Measurements from ENCODE around the gene NACC1. TPM values are rescaled to one million over a fixed set of nuclear protein-coding genes. Genes with fewer than 3 reads are reported as not detected.

The NACC1 gene
- total and polyA plus RNA-seq, 5 donors = 27.6 to 44.2 (median 40.2) TPM

DNA sequence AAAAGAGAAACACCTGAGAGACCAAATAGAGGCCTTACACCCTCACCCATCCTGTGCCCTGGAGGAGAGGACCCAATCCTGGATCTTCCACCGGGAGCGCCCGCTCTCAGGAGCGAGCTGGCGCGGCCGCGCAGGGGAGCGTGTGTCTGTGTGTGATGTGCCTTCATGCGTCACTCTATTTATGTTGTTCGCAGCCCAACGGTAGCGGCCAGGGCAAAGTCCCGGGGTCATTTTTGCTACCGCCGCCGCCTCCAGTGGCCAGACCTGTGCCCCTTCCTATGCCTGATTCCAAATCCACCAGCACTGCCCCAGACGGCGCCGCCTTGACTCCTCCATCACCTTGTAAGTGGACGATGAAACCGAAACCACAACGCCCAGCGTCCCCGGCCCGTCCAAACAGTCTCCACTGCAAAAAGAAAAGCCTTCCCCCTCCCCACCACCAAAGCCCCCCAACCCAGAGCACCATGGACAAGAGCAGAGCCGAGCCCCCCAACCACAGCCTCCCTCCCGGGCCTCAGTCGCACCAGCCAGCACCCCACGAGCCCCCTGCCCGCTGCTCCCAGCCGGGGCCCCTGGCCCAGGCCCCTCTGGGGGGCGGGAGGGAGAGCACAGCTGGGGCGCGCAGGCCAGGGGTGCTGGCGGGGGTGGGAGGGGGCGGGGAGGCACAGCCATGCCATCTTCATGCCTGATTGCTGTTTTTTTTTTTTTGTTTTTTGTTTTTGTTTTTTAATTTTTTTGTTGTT, 30.1 kb upstream of the NACC1 start:
- Histone ChIP-seq H3K9me3 (ENCODE audit: control insufficient read depth, low read length) (no peaks in the 10 kb centered on the region), H3K27ac (ENCODE audit: low read length) (no peak overlapping the region), H3K4me3 (ENCODE audit: low read length) (no peak overlapping the region), H3K4me1 (ENCODE audit: control insufficient read depth, insufficient read depth, low read length) (peaks cover 8% of the 10 kb centered on the region), H3K27me3 (ENCODE audit: control insufficient read depth, insufficient read depth) (no peaks in the 10 kb centered on the region)
- DNase-seq (peak in 2 of 3 donors; percentile 45 to 52), ATAC-seq (no peak)
- 86% methylated on average over 37 of the region's 37 CpGs for WGBS
- intact Hi-C loops (cut with DNase I) = no loop called here

DNA sequence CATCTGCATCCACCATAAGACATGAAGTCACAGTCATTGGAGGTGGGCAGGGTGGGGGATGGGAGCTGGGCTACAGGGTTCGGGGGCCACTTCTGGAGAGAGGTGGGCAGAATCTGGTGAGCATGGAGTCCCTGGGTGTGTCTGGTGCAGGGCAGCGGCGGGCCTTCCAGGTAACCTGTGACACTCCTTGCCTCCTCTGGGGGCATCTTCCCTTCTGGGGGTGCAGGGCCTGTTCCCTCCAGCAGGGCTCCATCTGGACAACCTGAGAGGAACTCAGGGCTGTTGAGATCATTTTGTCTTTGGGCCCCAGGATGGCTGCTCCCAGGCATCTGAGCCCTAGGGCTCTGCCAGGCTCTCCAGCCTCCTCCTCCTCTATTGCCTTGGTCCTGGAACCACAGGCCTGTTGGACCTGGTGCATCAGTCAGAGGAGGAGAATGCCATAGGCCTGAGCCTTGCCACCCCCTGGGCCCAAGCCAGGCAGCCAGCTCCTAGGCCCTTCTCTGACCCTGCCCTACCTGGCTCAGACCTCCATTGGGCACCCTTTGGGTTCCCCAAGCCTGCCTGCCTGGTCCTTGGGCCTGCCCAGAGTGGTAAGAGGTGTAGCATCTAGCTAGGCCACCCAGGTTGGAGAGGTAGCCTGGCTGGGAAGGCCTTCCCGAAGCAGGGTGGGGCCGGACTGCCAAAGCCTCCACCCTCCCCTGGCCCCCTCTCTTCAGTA, 28.8 kb upstream of the NACC1 start:
- no peak overlapping the region for H3K4me3 ChIP-seq (ENCODE audit: low read length)
- DNase-seq = peak in 2 of 3 donors; percentile 14 to 47
- 90% methylated on average over 5 of the region's 5 CpGs for WGBS
- H3K4me1 ChIP-seq (ENCODE audit: control insufficient read depth, insufficient read depth, low read length) = peaks cover 8% of the 10 kb centered on the region
- intact Hi-C loops (cut with DNase I) = no loop called here
- peak overlapping the region; percentile 14 for H3K27ac ChIP-seq (ENCODE audit: low read length)
- no peaks in the 10 kb centered on the region for H3K27me3 ChIP-seq (ENCODE audit: control insufficient read depth, insufficient read depth)
- no peaks in the 10 kb centered on the region for H3K9me3 ChIP-seq (ENCODE audit: control insufficient read depth, low read length)
- no peak for ATAC-seq

DNA sequence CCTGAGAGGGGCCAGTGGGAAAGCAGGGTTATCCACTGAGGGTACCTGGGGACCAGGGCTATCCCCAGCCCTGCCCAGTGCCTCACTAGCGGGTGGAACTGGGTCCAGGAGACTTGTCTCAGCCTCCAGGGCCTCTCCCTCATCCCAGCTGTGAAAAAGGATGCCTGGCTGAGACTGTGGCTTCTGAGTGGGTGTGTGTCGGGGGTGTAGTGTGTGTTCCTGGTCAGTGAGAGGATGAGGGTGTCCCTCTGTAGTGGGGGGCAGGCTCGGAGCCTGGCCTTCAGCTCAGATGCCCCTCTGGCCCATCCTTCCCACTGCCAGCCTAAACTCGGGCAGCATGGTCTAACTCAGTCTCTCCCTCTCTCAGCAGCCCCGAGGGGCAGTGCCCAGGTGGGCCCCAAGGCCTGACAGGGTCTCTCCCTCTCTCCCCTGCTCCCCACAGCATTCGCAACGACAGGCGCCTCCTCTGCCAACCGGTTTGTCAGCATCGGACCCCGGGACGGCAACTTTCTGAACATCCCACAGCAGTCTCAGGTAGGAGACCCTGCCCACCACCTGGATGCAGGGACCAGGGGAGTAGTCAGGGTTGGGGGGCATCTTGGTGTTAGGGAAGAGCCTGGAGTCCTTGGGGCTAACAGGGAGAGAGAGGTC, 28.1 kb upstream of the NACC1 start:
- WGBS = 74% methylated on average over 12 of the region's 12 CpGs
- peak in 2 of 3 donors; percentile 13 to 54 for DNase-seq
- Histone ChIP-seq H3K27ac (ENCODE audit: low read length) (peak overlapping the region; percentile 70), H3K4me3 (ENCODE audit: low read length) (no peak overlapping the region), H3K9me3 (ENCODE audit: control insufficient read depth, low read length) (no peaks in the 10 kb centered on the region), H3K4me1 (ENCODE audit: control insufficient read depth, insufficient read depth, low read length) (peaks cover 8% of the 10 kb centered on the region), H3K27me3 (ENCODE audit: control insufficient read depth, insufficient read depth) (no peaks in the 10 kb centered on the region)
- no peak for ATAC-seq
- intact Hi-C loops (cut with DNase I) = loop anchor here in 2 of 4 donors (5.0 to 10.0 kb wide), 2 partner anchors 103 to 105 kb away; no protein-coding TSS in a partner anchor

DNA sequence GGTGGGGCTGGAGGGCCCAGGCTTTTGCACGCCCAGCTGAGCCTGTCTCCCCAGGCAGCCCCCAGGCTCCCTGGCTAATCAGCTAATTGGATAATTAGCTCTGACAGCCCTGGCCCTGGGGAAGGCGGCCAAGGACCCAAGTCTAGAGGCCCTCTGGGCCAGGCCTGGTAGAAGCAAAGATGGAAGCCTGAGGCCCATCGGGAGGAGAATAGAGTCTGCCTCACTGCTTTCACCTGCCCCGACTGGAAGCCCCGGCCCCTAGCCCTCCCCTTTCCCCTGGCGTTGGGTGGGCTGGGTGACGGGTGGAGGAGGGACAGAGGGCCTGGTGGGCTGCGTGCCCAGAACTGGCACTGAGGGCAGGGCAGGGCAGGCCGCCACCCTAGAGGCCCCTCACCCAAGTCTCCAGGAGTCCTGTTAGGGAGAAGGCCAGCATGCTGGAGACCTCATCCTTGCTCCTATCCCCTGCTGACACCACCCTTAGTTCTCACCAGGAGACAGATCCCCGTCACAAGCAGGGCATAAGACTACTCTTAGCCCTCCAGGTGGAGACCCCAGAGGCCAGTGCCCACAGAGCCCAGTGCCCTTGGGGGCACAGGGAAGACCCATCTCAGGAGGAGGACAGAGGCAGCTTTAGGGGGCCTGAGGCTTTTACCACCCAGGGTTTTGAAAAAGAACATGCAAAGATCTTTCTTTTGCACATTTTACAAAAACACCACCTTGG, 27.4 kb upstream of the NACC1 start:
- 69% methylated on average over 10 of the region's 10 CpGs for WGBS
- peak overlapping the region; percentile 70 for H3K27ac ChIP-seq (ENCODE audit: low read length)
- no peaks in the 10 kb centered on the region for H3K9me3 ChIP-seq (ENCODE audit: control insufficient read depth, low read length)
- ATAC-seq (no peak), DNase-seq (peak; percentile 18 to 74 (median 64))
- no peak overlapping the region for H3K4me3 ChIP-seq (ENCODE audit: low read length)
- intact Hi-C loops (cut with DNase I) = loop anchor here in 2 of 4 donors (5.0 to 10.0 kb wide), 2 partner anchors 103 to 106 kb away; no protein-coding TSS in a partner anchor
- peaks cover 3% of the 10 kb centered on the region for H3K4me1 ChIP-seq (ENCODE audit: control insufficient read depth, insufficient read depth, low read length)
- no peaks in the 10 kb centered on the region for H3K27me3 ChIP-seq (ENCODE audit: control insufficient read depth, insufficient read depth)

DNA sequence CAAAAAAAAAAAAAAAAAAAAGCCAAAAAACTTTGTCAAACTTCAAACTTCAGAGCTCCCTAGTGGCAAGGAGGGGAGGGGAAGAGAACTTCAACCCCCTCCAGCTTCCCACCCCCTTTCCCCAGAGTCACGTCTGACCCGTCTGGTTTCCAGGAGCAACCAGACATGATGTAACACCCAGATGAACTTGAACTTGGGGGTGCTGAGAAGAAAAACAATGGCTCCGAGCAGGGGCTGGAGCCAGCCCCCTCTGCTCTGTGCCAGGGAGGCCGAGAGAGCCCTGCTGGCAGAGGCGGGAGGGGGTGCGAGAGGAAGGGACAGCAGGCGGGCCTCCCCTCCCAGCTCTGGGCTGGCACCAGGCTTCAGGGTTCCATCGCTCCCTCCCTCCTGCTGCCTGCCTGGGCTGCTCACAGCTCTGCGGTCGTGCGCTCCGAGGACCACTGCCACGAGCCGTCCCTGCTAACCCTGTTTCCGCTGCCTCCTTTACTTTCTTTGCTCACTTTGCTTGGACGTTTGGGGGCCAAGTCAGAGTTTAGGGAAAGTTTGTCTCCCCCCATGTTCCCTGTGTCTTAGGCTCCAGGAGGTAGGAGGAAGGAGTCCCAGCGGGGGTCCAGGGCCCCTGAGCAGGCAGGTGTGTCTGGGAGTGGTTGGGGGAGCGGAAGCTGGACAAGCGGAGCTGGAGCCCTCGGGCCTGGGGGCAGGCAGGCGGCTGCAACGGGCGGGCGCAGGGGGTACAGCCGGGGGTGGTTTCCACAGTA, 26.5 kb upstream of the NACC1 start:
- WGBS = 43% methylated on average over 25 of the region's 25 CpGs
- DNase-seq (peak; percentile 79 to 93 (median 93)), ATAC-seq (peak; percentile 56 to 70)
- H3K4me1 ChIP-seq (ENCODE audit: control insufficient read depth, insufficient read depth, low read length) = no peaks in the 10 kb centered on the region
- intact Hi-C loops (cut with DNase I) = loop anchor here (2.0 to 10.0 kb wide), 4 partner anchors 104 to 113 kb away; no protein-coding TSS in a partner anchor
- H3K4me3 ChIP-seq (ENCODE audit: low read length) = no peak overlapping the region
- peak overlapping the region; percentile 85 for H3K27ac ChIP-seq (ENCODE audit: low read length)
- no peaks in the 10 kb centered on the region for H3K27me3 ChIP-seq (ENCODE audit: control insufficient read depth, insufficient read depth)
- no peaks in the 10 kb centered on the region for H3K9me3 ChIP-seq (ENCODE audit: control insufficient read depth, low read length)

DNA sequence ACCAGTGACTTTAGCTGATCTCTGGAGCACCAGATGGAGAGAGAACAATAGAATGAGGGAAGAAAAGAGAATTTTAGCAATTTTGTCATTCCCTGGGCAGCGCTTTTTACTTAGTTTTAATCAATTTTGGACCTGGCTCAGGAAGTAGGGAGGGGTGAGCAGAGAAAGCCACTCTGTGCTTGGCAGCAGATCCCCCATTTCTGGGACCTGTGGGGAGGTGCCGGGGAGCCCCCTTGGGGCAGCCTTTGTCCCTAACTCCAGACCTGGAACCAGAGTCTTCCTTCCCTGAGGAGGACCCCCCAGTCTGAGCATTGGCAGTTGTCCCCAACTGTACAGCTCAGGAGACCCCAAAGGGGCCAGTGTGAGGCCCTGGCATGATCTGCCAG, 25.9 kb upstream of the NACC1 start:
- no peak for ATAC-seq
- Histone ChIP-seq H3K4me3 (ENCODE audit: low read length) (no peak overlapping the region), H3K27ac (ENCODE audit: low read length) (peak overlapping the region; percentile 85), H3K27me3 (ENCODE audit: control insufficient read depth, insufficient read depth) (no peaks in the 10 kb centered on the region), H3K9me3 (ENCODE audit: control insufficient read depth, low read length) (no peaks in the 10 kb centered on the region), H3K4me1 (ENCODE audit: control insufficient read depth, insufficient read depth, low read length) (no peaks in the 10 kb centered on the region)
- intact Hi-C loops (cut with DNase I) = loop anchor here (2.0 to 10.0 kb wide), 4 partner anchors 105 to 113 kb away; no protein-coding TSS in a partner anchor
- WGBS = 49% methylated on average over 2 of the region's 2 CpGs
- peak; percentile 27 to 74 (median 72) for DNase-seq

DNA sequence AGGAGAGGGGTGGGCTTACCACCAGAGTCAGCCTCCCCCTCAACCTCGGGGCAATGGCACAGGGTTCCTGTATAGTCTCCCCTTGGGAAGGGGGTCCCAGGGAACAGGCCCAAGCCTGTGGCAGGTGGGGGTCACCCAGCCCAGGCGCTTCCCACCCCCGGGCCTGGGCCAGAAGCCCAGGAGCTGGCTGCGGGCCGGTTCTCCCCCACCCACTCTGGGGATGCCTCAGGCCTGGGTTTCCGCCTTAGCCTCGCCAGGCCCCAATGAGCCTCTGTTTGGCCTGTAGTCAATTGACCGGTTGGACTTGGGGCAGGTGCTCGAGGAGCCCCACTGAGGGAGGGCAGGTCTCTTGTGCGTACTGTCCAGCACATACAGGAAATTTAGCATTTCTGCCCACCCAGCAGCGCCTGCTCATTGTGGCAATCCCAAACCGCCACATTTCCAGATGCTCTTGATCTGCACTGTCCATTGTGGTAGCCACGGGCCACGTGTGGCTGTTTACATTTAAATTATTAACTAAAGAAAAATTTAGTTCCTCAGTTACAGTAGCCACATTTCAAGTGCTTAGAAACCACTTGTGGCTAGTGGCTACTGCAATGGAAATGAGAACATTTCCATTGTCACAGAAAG, 25.3 kb upstream of the NACC1 start:
- H3K4me3 ChIP-seq (ENCODE audit: low read length) = no peak overlapping the region
- H3K27ac ChIP-seq (ENCODE audit: low read length) = peak overlapping the region; percentile 61
- DNase-seq (peak; percentile 33 to 79 (median 76)), ATAC-seq (no peak)
- no peaks in the 10 kb centered on the region for H3K27me3 ChIP-seq (ENCODE audit: control insufficient read depth, insufficient read depth)
- 51% methylated on average over 14 of the region's 14 CpGs for WGBS
- intact Hi-C loops (cut with DNase I) = loop anchor here (2.0 to 10.0 kb wide), 4 partner anchors 105 to 114 kb away; no protein-coding TSS in a partner anchor
- no peaks in the 10 kb centered on the region for H3K4me1 ChIP-seq (ENCODE audit: control insufficient read depth, insufficient read depth, low read length)
- H3K9me3 ChIP-seq (ENCODE audit: control insufficient read depth, low read length) = no peaks in the 10 kb centered on the region

DNA sequence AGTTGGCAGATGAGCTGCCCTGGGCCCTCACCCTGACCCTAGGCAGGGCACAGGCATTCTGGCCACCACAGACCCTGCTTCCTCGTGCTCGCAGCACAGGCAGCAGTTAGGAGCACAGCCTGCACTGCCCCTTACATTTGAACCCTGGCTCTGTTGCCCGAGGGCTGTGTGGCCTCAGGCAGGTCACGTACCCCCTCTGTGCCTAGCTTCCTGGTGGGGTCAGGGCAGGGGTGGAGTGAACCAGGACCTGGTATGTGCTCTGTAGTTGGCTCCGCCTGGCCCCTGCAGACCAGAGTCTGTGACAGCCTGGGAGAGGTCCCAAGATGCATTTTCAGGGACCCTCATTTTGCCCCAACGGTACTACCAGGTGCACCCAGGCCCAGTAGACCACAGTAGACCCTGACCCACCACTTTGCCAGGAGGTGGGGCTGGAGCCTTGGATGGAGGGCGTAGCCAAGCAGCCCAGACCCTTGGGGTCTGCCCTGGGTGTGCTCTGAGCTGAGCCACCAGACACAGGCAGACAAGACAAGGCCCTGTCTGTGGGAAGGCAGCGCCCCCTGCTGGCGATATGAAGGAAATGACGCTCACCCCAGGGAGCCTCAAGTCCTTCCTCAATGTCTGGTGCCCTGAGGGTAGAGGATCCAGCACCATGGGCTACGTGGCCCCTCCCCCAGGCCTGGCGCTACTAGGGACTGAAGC, 24.5 kb upstream of the NACC1 start:
- Histone ChIP-seq H3K27ac (ENCODE audit: low read length) (peak overlapping the region; percentile 59), H3K4me1 (ENCODE audit: control insufficient read depth, insufficient read depth, low read length) (no peaks in the 10 kb centered on the region), H3K27me3 (ENCODE audit: control insufficient read depth, insufficient read depth) (no peaks in the 10 kb centered on the region), H3K9me3 (ENCODE audit: control insufficient read depth, low read length) (no peaks in the 10 kb centered on the region), H3K4me3 (ENCODE audit: low read length) (no peak overlapping the region)
- ATAC-seq = peak; percentile 60 to 64
- WGBS = 35% methylated on average over 12 of the region's 12 CpGs
- peak; percentile 86 to 94 (median 92) for DNase-seq
- intact Hi-C loops (cut with DNase I) = loop anchor here (2.0 to 10.0 kb wide), 4 partner anchors 106 to 115 kb away; no protein-coding TSS in a partner anchor

DNA sequence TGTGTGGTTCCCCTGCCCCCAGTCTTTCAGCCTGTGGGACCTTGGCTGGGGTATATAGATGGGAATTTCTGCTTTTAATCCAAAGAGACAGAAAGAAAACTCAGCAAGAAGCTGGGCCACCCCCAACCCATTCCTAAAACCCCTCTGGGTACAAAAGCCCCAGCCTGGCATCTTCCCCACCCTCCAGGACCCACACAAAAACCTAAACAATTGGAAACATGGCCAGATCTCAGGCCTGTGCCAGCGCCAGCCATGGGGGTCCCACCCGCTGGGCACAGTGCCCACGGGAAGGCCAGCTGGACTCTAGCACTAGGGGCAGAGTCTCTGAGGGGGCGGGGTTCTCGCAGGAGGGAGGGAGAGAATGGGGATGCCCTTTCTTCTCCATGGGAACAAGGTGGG, 24.0 kb upstream of the NACC1 start:
- no peaks in the 10 kb centered on the region for H3K9me3 ChIP-seq (ENCODE audit: control insufficient read depth, low read length)
- peak overlapping the region; percentile 5 for H3K27ac ChIP-seq (ENCODE audit: low read length)
- no peak overlapping the region for H3K4me3 ChIP-seq (ENCODE audit: low read length)
- H3K27me3 ChIP-seq (ENCODE audit: control insufficient read depth, insufficient read depth) = no peaks in the 10 kb centered on the region
- no peaks in the 10 kb centered on the region for H3K4me1 ChIP-seq (ENCODE audit: control insufficient read depth, insufficient read depth, low read length)
- peak; percentile 51 to 78 (median 78) for DNase-seq
- ATAC-seq = no peak
- intact Hi-C loops (cut with DNase I) = loop anchor here in 2 of 4 donors (5.0 to 10.0 kb wide), 2 partner anchors 107 to 109 kb away; no protein-coding TSS in a partner anchor
- WGBS = 31% methylated on average over 5 of the region's 5 CpGs
